Hindlimb muscle (tissue), 1 donor: ENCODE measurements around the gene USP9X. TPM values are rescaled to one million over a fixed set of nuclear protein-coding genes. Genes with fewer than 3 reads are reported as not detected.
"Not testable (repeated sequence)": the region's sequence is repeated elsewhere in the genome, so short reads cannot be mapped to it uniquely, and the experiment has no call there.

Experiments used
- DNase-seq: peaks from one replicate; pipeline ENCODE4 v3.0.0-alpha.2; 2013
- polyA plus RNA-seq: library from polyadenylated mRNA; unstranded; fragments of 120-200 nt; gene quantifications from one replicate; pipeline ENCODE4 v1.2.1, GENCODE V29; 2013; ENCODE audit not compliant: insufficient read length

USP9X gene
- polyA plus RNA-seq, result 54.9 TPM

- peak; percentile 86 for DNase-seq
Observed at GRCh38 chrX:41084893-41085511, at the start of gene USP9X. USP9X (plus strand) TSS chrX:41085445; CDS start chrX:41123629, 38,184 bp downstream.

DNA sequence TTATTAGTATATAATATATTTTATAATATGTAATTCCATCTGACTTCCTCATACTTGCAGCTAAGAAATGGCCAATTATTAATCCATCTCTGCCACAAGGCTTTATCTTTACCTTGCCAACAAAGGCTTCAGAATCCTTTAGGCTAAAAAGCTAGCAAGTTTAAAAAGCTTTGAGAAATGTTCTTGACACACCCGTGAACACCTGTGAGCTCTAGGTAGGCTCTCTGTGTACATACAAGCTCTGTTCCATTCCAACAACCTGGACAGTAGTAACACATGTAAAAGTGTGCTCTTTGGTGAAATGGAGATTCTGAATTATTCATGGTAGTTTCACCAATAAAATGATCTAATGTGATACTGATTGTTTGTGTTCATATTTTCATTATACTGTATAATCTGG lies 49.7 kb upstream of the USP9X start:
- no peak for DNase-seq

GRCh38 chrX:41036668-41037326 lies 48.4 kb upstream of the USP9X start:
- no peak for DNase-seq

DNA sequence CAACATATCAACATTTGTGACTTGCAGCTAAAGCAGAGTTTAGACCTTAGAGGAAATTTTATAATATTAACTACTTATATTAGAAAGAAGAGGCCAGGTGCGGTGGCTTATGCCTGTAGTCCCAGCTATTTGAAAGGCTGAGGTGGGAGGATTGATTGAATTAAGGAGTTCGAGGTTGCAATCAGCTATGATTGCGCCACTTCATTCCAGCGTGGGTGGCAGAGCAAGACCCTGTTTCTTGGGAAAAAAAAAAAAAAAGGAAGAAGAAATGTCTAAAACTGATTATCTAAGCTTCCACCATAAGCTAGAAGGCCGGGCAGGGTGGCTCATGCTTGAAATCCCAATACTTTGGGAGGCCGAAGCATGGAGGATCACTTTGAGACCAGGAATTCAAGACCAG lies 42.0 kb upstream of the USP9X start:
- no peak for DNase-seq

- no peak for DNase-seq
Observed at GRCh38 chrX:41043674-41044345, 41.4 kb upstream of the USP9X start.

DNA sequence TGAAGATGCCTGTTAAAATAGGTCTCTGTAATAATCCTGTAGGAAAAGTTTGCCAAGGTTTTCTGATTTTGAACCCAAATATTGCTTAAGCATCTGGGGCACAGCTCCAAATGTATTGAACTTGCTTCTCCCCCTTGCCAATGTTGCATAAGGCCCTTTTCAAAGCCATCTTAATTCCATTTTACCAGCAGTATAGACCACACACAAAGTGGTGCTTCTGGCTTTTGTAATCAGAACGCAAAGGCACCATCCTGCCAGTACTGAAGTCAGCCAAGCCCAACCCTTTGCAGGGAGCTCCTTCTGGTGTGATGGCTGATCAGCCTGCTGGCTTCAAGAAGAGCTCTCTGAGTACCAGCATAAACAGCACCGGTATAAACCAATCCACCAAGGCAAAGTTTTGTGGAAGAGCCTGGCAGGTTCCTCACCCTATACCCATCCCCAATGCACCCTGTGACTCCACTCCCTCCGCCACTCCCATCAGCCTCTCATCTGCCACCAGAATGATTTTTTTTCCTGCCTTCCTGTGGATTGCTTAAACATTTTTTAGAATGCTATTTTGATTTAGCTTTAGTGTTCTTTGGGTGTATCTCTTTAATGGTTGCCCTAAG lies 39.2 kb upstream of the USP9X start:
- DNase-seq, result no peak

- DNase-seq, result no peak
Observed at GRCh38 chrX:41047878-41048534, 37.2 kb upstream of the USP9X start.

GRCh38 chrX:41050359-41050758 lies 34.9 kb upstream of the USP9X start:
- DNase-seq, result no peak

GRCh38 chrX:41051288-41051687 lies 34.0 kb upstream of the USP9X start:
- no peak for DNase-seq

GRCh38 chrX:41055740-41056139 lies 29.5 kb upstream of the USP9X start:
- DNase-seq, result no peak

DNA sequence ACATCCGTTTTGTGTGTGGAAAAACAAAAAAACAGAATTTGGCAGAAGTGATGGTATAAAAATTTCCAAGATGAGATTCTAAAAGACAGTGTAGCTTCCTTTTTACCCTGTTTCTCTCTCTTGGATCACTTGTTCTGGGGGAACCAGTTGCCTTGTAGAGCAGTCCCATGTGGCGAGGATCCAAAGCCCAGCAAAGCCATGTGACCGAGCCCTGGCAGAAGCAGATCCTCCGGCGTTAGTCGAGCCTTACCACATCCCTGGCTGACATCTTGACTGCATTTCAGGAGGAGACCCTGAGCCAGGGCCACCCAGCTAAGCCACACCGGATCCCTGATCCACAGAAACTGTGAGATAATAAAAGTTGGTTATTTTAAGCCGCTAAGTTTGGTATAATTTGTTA lies 22.0 kb upstream of the USP9X start:
- DNase-seq, result not testable (repeated sequence)

DNA sequence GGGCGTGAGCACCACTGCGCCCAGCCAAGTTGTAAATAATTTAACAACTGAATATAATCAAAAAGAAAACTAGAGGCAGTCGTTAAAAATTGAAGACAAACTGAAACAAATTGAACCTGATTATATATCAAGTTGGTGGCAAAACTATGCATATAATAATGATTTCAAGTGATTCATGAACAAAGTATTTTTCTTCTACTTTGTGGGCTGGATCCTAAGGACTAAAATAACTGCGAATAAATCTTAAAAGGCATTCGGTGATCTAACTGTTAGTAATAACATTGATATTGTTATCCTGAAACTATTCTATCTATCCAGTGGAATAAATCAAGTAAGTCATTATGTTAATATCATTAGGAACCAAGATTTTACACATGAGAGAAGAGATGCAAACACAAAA lies 21.2 kb upstream of the USP9X start:
- no peak for DNase-seq

DNA sequence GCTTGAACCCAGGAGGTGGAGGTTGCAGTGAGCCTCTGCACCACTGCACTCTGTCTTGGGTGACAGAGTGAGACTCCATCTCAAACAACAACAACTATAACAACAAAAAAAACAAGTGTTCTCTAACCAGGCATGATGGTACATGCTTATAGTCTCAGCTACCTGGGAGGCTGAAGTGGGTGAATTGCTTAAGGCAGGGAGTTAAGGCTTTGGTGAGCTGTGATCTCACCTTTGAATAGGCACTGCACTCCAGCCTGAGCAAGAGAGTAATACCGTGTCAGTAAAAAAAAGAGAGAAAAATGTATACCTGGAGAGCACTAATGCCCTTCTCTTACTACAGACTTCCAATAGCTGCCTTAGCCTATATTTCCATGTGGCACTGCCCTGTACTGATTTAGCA lies 18.9 kb upstream of the USP9X start:
- DNase-seq, result no peak

GRCh38 chrX:41066969-41067368 lies 18.3 kb upstream of the USP9X start:
- DNase-seq, result no peak

DNA sequence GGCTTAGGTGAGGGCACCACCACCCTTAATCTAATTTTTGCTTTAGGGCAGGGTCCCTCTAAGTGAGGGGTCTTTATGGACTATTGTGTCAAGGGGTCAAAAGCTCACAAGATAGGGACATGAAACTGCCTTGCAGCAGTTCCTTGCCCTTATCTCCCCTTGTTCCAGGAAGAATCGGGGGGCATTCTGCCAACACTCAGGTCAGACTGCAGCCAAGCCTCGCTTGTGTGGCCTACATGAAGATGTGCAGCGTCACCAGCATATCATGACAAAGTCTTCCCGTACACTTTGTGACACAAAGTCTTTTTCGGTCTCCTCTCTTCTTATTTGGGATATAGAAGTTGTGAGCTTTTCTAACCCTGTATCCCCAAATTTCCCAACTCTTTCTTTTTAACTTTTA lies 17.5 kb upstream of the USP9X start:
- no peak for DNase-seq

DNA sequence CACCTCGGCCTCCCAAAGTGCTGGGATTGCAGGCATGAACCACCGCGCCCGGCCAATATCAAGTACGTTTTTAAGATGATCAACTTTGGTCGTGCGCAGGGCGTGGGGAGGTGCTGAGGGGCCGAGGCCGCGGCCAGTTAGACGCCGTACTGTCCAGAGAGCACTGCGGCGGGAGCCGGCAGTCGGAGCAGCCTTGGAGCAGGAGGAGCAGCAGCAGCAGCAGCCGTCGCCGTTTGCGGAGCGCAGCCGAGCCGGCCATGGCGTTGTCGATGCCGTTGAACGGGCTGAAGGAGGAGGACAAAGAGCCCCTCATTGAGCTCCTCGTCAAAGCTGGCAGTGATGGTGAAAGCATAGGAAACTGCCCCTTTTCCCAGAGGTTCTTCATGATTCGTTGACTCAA lies 8.5 kb upstream of the USP9X start:
- DNase-seq, result no peak

- DNase-seq, result no peak
Observed at GRCh38 chrX:41081821-41082220, 3.4 kb upstream of the USP9X start.

DNA sequence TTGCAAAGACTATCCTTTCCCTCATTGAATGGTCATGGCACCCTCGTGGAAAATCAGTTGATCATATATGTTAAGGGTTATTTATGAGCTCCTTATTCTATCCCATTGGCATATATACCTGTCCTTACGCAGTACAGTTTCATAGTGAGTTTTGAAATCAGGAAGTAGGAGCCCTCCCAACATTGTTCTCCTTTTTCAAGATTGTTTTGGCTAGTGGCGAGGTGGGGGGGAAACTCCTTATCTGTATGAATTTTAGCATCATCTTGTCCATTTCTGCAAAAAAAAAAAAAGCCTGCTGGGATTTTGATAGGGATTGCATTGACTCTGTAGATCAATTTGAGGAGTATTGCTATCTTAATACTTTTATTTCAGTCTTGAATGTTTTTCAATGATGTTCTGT lies 2.5 kb upstream of the USP9X start:
- DNase-seq, result no peak

- DNase-seq, result peak; percentile 94
Observed at GRCh38 chrX:41084044-41084892, 977 bp upstream of the USP9X start.

DNA sequence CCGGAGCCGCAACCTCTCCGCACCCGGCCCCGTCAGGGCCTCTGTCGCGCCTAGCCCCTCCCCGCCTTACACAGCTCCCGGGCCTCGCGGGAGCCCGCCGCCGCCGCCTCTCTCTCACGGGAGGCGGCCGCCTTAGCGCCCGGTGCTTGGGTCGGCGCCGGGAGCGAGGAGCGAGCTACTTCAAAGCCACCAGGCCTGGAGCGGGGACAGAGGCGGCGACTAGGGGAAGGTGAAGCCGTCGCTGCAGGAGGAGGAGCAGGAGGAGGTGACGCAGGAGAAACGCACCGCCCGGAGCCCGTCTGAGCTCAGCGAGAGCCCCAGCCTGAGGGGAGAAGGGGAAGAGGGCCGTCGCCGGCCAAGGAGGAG lies 250 bp downstream of the USP9X start:
- peak; percentile 54 for DNase-seq

DNA sequence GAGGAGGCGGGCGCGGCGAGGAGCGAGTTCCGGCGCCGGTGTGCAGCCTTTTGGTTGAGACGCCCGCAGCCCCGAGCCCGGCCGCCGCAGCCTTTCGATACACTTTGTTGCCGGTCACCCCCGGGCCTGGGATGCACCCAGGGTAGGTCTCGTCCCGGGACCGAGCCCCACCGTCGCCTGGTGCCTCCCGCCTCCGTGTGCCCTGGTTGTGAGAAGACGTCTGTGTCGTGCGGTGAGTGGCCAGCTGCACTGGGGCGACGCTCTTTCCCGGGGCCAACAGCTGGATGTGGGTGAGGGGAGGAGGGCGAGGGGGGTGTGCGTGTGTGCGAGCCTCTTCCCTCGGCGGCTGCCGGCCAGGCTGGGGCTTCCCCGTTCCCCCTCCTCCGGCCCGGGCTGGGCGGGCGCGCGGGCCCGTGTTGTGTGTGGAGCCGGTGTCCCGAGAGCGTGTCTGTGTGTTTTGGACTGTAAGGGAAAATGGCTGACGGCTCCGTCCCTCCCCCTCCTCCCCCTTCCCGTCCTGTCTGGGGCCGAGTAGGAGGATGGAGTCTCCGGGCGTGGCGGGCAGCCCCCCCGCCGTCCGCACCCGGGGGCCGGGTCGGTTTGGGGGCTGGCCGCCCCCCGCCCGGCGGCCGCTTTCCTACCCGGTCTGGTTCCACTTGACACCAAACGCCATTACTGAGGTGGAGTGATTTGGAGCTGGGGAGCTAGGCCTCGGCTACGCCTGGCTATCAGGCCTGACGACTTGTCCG lies 807 bp downstream of the USP9X start:
- peak; percentile 69 for DNase-seq

DNA sequence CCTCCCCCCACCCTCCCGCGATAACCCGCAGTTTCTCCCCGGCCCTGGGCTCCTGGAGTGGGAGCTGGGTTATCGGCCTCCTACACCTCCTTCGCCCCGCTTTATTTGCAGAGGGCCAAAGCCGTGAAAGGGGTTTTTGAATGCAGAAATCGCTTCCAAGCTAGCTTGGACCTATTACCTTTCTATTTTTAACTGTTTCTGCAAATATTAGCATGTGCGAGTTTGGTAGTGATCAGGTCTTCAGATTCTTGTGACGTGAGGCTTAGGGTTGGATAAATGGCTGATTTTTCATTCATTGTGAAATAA lies 1.3 kb downstream of the USP9X start:
- DNase-seq, result no peak
